Measurements from ENCODE around the gene CENPO. TPM values are rescaled to one million over a fixed set of nuclear protein-coding genes. Genes with fewer than 3 reads are reported as not detected.

Gene CENPO, protein sequence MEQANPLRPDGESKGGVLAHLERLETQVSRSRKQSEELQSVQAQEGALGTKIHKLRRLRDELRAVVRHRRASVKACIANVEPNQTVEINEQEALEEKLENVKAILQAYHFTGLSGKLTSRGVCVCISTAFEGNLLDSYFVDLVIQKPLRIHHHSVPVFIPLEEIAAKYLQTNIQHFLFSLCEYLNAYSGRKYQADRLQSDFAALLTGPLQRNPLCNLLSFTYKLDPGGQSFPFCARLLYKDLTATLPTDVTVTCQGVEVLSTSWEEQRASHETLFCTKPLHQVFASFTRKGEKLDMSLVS
- 11.6 and 24.9 TPM in 2 replicates for total RNA-seq

DNA sequence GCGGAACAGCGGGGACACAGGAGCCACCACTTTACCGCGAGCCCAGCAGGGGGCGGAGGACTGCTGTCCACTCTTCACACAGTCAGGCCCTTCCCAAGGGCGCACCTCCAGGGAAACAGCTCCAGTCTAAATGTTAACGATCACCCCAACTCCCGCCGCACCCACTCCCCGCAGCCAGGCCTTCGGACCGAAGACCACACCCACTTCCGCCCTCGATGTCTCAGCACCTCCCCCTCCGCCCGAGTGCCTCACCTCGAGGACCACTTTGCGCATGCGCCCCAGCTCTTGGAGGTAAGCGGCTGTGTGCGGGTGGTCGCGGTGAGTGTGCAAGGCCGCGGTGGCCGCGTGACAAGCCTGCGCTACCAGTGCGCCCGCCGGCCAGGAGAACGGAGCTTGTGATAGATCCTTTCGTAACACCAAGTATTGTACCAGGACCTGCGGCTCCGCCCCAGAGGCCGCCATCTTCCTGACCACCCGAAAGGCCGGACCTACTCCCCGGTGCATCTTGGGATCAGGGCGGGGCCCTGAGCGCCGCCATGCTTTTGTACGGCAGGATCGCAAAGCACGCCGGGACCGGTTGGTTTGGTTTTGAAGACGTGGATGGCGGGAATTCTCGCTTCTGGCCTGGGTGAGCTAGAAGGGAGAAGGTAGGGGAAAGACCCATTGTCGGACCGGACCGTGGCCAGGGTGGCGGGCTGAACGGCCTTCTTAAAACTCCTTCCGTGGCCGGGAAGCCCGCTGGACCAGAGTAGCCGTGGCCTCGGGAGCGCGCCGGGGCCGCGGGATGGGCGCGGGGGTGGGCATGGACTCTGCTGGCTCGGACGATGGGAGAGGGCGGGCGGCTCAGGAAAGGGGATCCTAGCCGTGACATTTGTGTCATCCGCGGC lies at the start of gene CENPO, which contains the start of gene PTRHD1:
TSS of gene CENPO (plus strand) at position 552 of the 887 bp plus-strand sequence. CDS start 495 bp downstream, outside the sequence.
TSS of gene PTRHD1 (minus strand) at position 518 of the 887 bp plus-strand sequence. CDS start at position 504, 14 bp downstream.
- DNase-seq = peak; percentile 98

DNA sequence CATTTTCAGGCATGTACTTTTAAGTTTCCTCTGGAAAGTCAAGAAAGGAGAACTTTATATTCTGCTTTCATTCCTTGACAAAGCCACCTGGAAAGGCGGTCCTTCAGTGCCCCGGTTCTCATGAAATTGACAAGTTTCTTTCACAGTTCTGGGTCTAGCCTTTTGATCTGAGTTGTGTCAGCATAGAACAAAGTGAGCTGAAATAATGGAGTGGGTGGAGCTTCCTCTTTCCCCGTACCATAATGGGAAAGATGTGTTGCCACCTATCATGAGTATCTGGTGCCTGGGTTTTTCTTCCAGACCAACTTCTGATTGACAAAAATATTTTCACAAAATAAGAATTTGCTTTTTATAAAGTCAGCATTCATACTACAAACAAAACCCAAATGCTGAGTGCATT lies 49.3 kb upstream of the CENPO start:
- DNase-seq = peak; percentile 17

DNA sequence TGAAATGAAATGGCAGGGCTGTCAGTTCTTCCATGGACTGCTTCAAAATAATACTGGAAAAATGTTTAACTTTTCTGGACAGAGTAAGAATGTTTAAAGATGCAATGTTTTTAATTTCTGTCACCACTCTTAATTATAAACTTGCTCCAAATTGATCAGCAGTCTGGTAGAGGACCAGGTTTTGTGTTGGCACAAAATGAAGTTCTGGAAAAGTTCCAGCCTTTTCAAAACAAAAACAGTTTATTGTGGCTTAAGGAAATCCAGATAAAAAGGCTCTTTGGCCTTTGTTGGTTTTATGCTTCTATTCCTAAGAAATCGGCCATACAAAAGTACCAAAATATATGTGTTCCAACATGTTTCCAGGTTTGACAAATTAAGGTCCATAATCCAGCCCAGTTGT lies 48.9 kb upstream of the CENPO start:
- no peak for DNase-seq

DNA sequence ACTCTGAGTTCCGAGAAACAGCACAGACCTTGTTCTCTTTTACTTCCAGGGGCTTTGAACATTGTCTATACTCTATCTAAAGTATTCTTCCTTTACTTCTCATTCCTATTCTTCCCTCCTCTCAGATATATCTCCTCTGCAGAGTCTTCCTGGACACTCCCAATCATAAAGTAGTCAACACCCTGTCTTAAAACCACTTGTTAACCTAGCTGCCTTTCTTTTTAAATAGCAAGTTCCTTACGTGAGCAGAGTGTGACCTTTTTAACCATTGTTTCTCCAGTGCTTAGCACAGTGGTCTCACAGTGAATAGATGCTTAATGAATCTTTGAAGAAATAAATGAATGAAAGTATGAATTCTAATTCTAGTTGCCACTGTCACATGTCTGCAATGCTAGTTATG lies 47.4 kb upstream of the CENPO start:
- DNase-seq = no peak

DNA sequence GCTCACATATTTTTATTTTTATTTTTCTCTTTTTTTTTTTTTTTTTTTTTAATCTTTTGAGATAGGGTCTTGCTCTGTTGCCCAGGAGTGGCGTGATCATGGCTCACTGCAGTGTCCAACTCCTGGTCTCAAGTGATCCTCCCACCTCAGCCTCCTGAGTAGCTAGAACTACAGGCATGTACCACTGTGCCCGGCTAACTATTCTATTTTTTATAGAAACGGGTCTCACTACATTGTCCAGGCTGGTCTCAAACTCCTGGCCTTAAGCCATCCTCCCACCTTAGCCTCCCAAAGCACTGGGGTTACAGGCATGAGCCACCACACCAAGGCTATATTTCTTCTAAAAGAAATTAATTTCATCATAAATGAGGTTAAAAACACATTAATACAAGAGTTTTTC lies 45.9 kb upstream of the CENPO start:
- DNase-seq = no peak

DNA sequence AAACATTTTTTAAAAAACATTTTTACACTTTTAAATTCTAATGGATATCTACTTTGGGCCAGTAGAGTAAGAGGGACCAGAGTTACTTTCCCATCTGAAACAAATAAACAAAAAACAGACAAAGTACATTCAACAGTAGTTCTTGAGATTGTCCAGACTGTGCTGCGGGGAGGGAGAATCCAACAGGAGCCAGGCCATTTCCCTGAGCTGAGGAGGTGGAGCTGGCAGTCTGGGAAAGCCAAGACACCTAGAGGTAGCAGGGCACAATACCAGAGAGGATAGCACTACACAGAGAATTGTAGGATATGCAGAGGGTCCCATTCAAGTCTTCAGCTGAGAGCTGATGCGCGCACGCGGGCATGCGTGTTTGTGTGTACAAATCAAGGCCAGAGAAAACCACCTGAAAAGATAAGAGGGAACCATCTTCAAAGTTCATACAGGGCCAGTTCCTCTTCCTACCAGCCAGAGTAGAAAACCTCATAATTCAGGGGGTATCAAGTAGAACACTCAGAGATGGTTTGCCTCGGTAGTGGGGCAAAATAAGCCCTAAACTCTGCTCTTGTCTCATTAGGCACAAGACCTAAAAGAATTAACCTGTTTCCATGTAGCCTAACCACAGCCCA lies 44.0 kb upstream of the CENPO start:
- no peak for DNase-seq

DNA sequence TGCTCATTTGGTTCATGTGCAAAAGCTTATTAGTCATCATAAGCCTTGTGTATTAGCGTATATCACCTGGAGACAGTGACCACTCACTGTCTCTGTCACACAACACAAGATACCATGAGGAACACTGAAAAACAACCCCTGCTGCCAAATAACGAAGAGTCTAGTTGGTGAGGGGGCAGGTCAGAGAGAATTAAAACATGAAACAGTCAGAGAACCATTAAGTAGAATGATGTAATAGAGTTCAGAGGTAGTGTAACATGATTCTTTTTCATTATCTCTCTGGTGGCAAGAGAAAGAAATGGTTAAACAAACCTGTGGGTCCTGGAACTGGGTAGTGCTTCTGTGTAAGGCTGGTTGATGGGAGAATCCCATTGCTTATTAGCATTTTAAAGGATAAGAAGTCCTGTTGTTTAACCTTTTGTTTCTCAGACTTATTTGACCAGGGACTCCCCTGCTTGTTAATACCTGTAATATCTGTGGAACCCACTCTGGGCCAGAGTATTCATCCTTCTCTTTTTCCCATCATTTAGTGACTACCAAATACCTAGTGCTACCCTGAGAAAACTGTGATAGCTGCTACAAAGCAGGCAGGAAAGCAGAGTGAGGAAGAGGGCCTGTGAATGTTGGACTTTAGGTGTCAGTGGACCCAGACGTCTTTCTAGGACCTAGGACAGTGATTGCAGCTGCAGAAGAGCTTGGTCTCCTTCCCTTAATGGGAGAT lies 38.1 kb upstream of the CENPO start:
- DNase-seq = no peak

DNA sequence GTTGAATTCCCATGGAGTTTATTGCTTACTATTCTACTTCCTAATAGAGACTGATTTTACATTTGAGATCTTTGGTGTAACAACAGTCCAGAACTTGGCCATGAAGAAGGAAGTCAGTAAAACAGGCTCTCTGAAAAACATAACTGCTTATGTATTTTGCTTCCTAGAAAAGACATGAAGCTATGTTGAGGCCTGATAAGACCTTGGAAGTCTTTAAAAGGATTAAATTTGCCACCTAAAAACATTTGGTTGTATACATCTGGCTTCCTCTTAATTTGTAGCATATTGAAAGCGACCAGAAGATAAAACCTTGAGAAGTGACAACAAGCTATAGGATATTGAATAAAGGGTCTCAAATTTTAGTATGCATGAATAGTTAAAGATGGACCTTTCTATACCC lies 36.4 kb upstream of the CENPO start:
- DNase-seq = no peak

DNA sequence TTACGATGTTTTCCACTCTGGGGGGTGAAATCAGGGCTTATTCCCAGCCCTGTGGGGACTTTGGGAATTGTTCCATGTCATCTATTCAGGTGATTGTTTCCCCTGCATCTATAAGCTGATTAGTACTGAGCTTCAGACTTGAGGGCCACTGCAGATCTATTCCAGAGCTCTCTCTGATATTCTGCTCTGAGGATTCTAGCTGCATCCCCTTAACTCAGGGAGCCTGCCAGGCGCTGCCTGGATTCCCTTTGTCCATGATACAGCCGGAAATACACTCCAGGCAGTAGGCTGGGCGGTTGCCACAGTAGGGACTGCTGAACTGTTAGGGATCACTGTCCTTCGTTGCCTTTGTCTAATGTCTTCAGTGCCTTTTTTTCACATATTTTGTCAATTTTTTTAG lies 31.4 kb upstream of the CENPO start:
- no peak for DNase-seq

DNA sequence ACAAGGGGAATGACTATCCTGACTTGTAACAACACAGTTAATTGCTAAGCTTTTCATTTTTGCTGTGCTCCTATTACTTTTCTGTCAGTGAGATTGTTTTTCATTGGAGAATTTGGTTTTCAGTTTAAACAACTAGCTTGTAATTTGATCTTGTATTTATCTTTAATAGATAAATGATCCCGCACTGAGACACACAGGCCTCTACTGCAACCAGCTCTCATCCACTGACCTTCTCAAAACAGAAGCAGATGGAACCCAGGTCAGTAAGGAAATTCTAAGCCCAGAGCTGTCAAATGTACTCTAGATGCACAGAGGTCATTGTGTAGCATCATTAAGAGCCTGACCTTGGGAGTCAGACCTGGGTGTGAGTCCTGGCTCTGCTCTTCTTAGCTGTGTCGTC lies 30.7 kb upstream of the CENPO start:
- DNase-seq = no peak

DNA sequence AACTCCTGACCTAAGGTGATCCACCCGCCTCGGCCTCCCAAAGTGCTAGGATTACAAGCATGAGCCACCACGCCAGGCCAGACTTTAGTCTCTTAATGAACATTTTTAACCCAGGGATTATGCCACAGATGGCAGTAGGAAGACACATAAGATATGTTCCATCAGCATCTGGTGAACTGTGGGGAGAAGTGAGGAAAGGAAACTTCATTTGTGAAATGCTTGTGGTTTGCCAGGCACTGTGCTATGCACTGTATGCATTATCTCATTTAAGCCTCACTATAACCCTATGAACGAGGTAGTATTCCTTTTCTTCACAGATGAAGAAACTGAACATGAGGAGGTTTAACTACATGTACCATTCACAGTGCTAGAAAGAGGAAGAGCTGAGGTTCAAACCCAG lies 29.4 kb upstream of the CENPO start:
- no peak for DNase-seq

DNA sequence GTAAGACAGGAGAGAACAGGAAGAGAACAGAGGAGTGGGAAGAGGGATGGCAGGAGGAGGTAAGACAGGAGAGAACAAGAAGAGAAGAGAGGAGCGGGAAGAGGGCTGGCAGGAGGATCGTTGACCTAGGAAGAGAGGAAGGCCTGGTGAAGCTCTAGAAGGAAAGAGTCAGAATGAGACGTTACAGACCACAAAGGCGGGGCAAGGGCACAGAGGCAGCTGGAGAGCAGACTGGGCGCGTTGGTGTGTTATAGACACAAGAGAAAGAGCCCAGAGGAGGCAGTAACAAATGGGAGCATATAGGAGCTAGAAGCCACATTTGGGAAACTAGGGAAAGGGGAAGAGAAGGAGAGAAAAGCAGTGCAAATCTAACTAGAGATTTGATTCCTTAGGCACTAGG lies 26.6 kb upstream of the CENPO start:
- DNase-seq = no peak

DNA sequence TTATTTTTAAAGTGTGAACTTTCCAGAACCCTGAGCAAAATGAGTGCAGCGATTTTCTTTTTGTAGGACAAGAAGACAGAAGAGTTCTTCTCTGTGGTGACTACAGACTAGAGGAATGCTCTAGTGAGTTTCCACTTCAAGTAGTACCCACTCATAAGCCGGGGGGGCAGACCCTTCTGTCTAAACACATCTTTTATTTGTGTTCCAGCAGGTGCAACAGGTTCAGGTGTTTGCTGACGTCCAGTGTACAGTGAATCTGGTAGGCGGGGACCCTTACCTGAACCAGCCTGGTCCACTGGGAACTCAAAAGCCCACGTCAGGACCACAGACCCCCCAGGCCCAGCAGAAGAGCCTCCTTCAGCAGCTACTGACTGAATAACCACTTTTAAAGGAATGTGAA lies 25.2 kb upstream of the CENPO start:
- DNase-seq = no peak

DNA sequence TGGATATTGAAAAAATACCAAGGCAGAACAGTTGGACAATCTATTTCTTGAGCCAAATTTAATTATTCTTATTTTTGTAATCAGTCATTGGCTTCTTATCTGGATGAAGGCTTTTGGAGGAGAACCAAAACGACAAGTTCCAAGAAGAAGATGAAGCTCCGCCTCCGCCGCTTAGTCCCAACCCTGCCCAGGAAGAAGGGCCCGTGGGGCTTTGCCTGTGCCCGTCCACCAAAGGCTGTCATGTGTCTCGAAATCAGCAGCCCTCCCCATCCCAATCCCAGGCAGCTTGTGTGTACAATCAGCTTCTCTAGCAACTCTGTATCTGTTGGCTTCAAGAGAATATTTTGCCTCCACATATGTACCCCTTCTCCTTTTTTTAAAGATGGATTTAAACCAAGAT lies 24.6 kb upstream of the CENPO start:
- no peak for DNase-seq

DNA sequence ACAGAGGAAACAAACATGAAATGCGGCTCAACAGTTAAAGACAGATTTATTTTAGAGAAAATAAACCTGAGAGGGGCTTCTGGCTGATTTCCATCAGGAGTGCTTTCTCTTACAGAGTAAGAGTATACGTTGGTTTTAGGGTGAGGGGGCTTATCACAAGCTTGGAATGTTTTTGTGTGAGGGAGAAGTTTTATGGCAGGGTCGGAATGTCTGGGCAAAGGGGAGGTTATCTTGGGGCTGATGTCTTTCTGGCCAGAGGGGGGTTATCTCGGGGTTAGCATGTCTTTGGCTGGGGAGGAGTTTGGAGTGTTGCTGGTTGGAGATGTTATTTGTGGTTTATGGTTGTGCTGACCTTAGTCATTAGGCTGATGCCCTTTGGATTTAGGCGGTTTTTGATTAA lies 22.2 kb upstream of the CENPO start:
- no peak for DNase-seq

DNA sequence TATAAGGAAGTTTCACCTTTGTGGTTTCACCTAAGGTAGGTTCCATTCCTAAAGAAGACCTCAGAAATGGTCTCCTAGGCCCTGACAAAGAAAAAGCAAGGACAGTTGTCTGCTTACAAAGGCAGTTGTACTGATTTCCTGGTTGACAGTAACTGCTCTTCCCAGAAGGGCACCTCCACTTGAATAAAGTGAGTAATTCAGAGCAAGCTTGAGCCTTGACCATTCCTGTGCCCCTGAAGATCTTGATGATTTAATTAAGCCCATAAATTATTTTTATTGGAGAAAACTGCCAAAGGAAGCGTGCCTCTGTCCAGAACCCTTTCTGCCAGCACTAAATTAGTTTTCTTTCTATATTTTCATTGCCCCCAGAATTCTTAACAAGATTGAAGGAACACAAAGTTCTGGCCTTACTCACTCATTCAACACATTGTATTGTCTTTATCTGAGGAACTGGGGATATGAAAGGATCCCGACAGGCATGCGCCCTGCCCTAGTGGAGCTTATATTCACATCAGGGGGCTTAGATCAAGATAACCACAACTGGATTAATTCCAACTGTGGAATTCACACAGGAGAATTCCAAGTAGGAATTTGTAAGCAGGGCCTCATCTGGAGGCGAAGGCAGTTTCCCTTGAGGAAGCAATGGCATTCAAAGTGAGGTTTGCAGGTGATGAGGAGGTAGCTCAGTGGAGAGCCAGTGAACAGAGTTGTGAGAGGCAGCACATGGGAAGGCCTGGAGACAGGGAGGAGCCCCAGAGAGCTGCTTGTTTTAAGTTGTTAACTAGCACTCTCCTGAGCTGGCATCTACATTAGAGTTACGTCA lies 21.2 kb upstream of the CENPO start:
- DNase-seq = no peak

DNA sequence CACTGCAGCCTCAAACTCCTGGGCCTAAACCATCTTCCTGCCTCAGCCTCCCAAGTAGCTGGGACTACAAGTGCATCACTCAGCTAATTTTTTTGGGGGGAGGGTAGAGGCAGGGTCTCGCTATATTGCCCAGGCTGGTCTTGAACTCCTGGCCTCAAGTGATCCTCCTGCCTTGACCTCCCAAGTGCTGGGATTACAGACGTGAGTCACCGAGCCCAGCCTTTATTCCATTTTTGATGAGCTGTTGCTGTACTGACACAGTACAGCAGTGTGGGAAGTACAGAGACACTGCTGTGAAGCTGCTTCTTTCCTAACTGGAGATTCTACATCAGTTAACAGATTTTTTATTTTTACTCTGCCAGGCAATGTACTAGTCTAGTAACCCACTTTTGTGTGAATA lies 18.9 kb upstream of the CENPO start:
- DNase-seq = no peak

DNA sequence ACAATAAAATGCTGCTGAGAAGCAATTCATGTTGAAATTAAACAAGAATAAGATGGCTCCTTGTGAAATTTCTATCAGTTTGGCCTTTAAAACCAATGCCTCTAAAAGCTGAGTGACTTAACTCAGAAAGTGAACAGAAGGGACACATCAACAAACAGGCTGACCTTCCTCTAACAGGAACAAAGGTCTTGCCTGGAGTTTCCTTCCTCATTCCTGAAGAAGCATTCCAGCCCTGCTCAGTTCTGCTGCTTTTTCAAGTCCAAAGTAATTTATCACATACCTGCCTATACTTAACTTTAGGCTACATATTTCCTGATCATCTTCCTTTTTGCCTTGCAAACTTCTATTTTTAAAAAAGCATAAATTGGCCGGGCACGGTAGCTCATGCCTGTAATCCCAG lies 14.1 kb upstream of the CENPO start:
- DNase-seq = no peak

DNA sequence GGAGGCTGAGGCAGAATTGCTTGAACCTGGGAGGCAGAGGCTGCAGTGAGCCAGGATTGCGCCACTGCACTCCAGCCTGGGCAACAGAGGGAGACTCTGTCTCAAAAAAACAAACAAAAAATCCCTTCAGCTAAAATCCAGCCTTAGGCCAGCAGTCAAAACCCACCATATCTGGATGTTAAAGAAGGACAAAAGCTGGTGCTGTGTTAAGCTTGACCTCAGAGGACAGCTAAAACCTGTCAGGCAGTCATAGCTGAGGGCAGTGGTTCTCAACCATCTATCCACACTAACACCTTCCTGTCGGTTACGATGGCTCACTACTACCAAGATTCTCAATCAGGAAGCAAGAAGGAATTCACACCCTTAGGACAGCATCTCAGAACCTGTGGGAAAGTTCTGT lies 9.6 kb upstream of the CENPO start:
- DNase-seq = no peak

DNA sequence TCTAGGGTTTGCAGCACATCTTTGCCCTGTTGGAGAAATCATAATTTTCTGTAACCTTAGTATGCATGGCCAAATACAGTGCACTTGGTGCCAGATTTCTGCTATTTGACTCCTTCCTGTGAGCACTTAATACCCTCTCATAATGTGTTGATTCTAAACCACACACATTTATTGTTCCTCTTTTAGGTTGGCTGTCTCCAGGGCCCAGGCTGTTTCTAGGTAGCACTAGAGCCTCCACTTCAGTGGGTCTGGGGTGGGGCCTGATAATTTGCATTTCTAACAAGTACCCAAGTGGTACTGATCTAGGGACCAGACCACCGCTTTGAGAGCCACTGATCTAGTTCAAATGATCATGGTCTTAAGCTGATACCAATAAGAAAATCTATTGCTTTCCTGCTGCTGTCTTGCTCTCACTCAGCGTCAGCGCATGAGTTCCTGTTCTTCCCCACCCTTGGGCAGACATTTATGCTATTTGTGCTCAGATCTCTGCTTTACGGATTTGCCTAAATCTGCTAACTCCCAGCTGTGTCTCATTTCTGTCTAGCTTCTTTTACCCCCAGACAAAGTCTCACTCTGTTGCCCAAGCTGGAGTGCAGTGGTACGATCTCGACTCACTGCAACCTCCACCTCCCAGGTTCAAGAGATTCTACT lies 7.4 kb upstream of the CENPO start:
- no peak for DNase-seq

DNA sequence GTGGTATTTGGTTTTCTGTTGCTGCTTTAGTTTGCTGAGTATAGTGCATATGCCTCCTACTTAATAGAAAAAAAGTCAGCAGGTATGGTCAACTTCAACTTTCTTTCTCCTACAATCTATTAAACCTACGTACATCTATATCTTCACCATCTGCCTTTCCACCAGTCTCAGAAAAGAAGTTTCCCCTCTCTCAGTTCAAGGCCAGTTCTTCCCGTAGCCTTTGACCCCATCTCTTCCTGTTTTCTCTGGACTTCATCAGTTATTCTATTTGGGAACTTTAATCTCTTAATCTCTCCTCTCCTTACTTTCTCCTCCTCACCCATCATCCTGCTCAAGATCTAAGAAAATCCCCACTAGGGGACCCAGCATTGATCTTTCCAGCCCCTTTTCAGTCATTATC lies 5.7 kb upstream of the CENPO start:
- no peak for DNase-seq
